Measurements from ENCODE around the gene TRIM42. TPM values are rescaled to one million over a fixed set of nuclear protein-coding genes. Genes with fewer than 3 reads are reported as not detected.

Gene TRIM42
- total RNA-seq, 1 donor from 2014 or later, result not detected

DNA sequence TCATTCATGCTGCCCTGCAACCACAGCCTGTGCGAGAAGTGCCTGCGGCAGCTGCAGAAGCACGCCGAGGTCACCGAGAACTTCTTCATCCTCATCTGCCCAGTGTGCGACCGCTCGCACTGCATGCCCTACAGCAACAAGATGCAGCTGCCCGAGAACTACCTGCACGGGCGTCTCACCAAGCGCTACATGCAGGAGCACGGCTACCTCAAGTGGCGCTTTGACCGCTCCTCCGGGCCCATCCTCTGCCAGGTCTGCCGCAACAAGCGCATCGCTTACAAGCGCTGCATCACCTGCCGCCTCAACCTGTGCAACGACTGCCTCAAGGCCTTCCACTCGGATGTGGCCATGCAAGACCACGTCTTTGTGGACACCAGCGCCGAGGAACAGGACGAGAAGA is 4.7 kb downstream of the TRIM42 start:
- no peak overlapping the region for H3K27ac ChIP-seq
- no peak overlapping the region for H3K4me3 ChIP-seq
- no peaks in the 10 kb centered on the region for H3K4me1 ChIP-seq
- intact Hi-C loops (cut with DNase I), result no loop called here
- no peaks in the 10 kb centered on the region for H3K36me3 ChIP-seq
- no peak for DNase-seq
- no peaks in the 10 kb centered on the region for H3K27me3 ChIP-seq
- H3K9me3 ChIP-seq, result no peaks in the 10 kb centered on the region
- ATAC-seq, result peak; percentile 20
- TF ChIP-seq, protein P1, sequence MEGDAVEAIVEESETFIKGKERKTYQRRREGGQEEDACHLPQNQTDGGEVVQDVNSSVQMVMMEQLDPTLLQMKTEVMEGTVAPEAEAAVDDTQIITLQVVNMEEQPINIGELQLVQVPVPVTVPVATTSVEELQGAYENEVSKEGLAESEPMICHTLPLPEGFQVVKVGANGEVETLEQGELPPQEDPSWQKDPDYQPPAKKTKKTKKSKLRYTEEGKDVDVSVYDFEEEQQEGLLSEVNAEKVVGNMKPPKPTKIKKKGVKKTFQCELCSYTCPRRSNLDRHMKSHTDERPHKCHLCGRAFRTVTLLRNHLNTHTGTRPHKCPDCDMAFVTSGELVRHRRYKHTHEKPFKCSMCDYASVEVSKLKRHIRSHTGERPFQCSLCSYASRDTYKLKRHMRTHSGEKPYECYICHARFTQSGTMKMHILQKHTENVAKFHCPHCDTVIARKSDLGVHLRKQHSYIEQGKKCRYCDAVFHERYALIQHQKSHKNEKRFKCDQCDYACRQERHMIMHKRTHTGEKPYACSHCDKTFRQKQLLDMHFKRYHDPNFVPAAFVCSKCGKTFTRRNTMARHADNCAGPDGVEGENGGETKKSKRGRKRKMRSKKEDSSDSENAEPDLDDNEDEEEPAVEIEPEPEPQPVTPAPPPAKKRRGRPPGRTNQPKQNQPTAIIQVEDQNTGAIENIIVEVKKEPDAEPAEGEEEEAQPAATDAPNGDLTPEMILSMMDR (IDR thresholded peaks at IDR 0.05), result no peak

GRCh38 chr3:140686128-140686527 is 8.3 kb downstream of the TRIM42 start:
- intact Hi-C loops (cut with DNase I), result no loop called here
- no peaks in the 10 kb centered on the region for H3K9me3 ChIP-seq
- H3K4me3 ChIP-seq, result no peak overlapping the region
- TF ChIP-seq, protein P1 (IDR thresholded peaks at IDR 0.05), result no peak
- no peaks in the 10 kb centered on the region for H3K36me3 ChIP-seq
- ATAC-seq (no peak), DNase-seq (no peak)
- H3K27me3 ChIP-seq, result no peaks in the 10 kb centered on the region
- H3K27ac ChIP-seq, result no peak overlapping the region
- H3K4me1 ChIP-seq, result no peaks in the 10 kb centered on the region

- DNase-seq, result no peak
- intact Hi-C loops (cut with DNase I), result no loop called here
- TF ChIP-seq, protein P1 (IDR thresholded peaks at IDR 0.05), result no peak
- Histone ChIP-seq H3K27ac (no peak overlapping the region), H3K4me1 (no peaks in the 10 kb centered on the region), H3K9me3 (no peaks in the 10 kb centered on the region), H3K4me3 (no peak overlapping the region), H3K36me3 (no peaks in the 10 kb centered on the region), H3K27me3 (no peaks in the 10 kb centered on the region)
- ATAC-seq, result no peak
Observed at GRCh38 chr3:140686948-140687347, 9.1 kb downstream of the TRIM42 start.

DNA sequence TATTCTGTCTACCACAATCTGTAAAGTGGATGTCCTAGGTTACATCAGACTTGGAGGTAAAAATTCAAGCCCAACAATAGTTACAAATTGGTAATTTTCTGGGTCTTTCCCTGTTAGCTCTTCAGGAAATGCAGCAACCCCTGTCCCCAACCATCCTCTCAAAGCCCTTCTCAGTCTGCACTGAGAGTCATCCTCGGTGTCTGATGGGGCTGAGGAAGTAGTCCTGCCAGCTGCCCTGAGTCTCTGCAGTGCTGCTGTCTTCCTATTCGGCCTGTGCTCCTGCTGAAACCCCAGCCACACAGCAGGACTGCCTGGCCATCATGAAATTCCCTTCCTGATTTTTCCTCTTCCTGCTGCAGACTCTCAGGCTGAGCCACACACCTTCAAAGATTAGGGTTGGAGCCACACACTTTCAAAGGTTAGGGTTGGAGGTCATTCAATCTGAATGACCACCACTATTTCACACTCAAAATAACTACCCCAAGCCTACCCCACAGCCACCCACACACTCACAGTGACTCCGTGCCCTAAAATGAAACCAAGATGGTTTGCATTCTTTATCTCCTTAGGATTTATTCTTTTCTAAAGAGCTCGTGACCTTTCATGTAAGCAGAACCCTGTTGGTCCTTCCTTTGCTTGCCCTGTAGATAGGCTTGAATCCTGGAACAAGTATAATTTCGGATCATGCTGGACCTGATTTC is 17.6 kb downstream of the TRIM42 start:
- no peak for DNase-seq
- intact Hi-C loops (cut with DNase I), result no loop called here

DNA sequence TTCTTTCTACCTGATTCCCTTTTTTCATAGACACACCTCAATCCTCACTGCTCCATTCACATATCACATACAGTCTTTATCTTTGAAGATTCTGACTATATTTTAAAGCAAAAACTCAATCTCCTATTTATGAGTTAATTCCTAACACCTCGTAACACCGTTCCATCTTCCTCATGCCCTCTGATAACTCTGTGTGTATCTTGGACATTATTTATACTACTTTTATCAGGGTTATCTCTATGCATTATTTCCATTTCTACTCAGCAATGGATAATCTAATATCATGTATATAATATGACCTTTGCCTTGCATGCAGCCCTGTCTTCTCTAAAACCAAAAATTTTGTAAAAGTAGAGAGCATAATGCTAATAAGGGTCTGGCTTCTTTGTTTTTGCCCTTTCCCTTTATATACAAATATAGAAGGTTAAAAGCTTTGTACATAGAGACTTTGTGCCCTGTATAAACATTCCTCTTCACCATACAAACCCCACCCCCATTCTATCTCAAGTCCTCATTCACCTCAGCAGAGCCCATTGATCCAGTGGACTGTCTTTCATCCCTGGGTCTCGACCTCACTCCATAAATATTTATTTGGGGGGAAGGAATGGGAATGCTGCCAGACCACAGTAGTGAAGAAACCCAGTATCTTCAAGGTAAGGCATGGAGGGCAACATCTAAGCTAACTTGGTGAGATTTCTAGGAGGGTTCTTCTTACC is 21.8 kb downstream of the TRIM42 start:
- Histone ChIP-seq H3K4me3 (no peak overlapping the region), H3K9me3 (no peaks in the 10 kb centered on the region), H3K27ac (no peak overlapping the region), H3K27me3 (no peaks in the 10 kb centered on the region), H3K4me1 (no peaks in the 10 kb centered on the region), H3K36me3 (no peaks in the 10 kb centered on the region)
- intact Hi-C loops (cut with DNase I), result no loop called here
- no peak for ATAC-seq
- TF ChIP-seq, protein P1 (IDR thresholded peaks at IDR 0.05), result no peak
- DNase-seq, result no peak

More for the DNA sequence above, 17.6 kb downstream of the TRIM42 start:
- ATAC-seq, result no peak
- H3K4me1 ChIP-seq, result no peaks in the 10 kb centered on the region
- no peak overlapping the region for H3K27ac ChIP-seq
- TF ChIP-seq, protein P1 (IDR thresholded peaks at IDR 0.05), result no peak
- H3K9me3 ChIP-seq, result no peaks in the 10 kb centered on the region
- H3K36me3 ChIP-seq, result no peaks in the 10 kb centered on the region
- no peak overlapping the region for H3K4me3 ChIP-seq
- no peaks in the 10 kb centered on the region for H3K27me3 ChIP-seq

Measured in upper lobe of right lung (tissue), 1 donor.